Erythroblast (primary cell): ENCODE data around the gene PARP1.

Source experiments
- GATA1 ChIP-seq: IDR thresholded peaks from 2 replicates; pipeline ENCODE4 v1.6.1; 2011; ENCODE audit warnings: low read depth, mild to moderate bottlenecking, control low read depth, low read length, moderate library complexity
- POLR2A ChIP-seq: IDR thresholded peaks from 2 replicates; pipeline ENCODE4 v1.6.1; 2011; ENCODE audit warnings: mild to moderate bottlenecking, low read length

DNA sequence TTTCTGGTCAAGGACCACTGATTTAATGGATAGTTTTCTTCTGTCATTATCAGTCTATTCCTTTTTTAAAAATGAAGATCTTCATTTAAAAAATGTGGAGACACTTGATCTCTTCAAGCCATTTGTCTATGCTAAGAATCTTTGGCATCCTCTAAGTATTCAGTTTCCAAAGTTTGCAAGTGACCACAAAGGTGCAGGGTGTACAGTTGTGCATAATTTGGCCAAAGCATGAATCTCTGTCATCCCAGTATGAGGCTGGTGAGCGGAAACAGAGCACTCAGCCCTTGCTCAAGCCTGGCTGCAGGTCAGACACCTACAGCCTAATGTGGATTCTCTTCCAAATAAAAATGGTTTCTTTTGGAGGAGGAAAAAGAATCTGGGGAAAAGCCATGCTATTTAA, 19.8 kb downstream of the PARP1 start:
- TF ChIP-seq POLR2A (no peak), GATA1 (no peak)
